PFSK-1 (cell line): ENCODE data around the gene DNAH1.

Experiments used
- POLR2AphosphoS5 ChIP-seq: IDR thresholded peaks from 2 replicates; pipeline ENCODE4 v1.6.1; 2012; ENCODE audit warnings: low read depth, mild to moderate bottlenecking, control low read depth, low read length, moderate library complexity
- TAF1 ChIP-seq: IDR thresholded peaks from 2 replicates; pipeline ENCODE4 v1.6.1; 2012; ENCODE audit warnings: low read length, control low read depth, borderline replicate concordance; ENCODE audit not compliant: insufficient read depth

DNA sequence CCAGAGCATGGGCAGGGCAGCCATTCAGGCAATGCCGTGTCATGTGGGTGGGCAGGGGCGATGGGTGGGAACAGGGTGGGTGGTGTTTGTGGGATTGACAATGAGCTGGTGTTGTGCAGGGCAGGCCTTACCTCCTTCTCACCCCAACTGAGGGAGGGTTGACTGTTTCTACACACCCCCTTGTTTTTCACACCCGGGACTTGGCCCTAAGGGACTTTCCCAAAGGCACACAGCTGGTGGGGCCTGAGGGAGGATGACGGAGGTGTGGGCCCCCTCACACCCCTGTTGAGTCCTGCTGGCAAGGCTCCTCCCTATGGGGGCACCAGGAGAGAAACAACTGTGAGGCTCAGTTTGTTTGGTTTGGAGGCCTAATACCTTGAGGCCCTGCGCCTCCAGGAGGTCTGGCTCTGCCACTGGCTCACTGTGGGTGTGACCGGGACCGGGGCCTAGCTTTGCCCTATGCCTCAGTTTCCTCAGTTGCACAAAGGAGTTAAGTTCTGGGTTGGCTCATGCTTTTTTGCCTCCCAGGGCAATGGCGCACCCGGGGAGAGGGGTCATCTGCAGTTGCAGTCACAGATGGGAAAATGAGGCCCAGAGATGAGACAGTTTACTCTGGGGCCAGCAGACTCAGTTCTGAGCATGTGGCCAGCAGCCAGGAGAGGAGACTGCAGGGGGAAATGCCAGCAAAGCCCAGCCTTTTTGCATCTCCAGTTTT is 5.1 kb upstream of the DNAH1 start:
- TF ChIP-seq POLR2AphosphoS5 (no peak), TAF1 (no peak)
